K562 (cell line): ENCODE measurements around the gene PODXL2. TPM values are rescaled to one million over a fixed set of nuclear protein-coding genes. Genes with fewer than 3 reads are reported as not detected.

Experiments used
- BCOR ChIP-seq: fragments of 450-650 bp; IDR thresholded peaks from 2 replicates; pipeline ENCODE4 v1.6.1; 2016
- PBX2 ChIP-seq, 2 experiments: IDR thresholded peaks in 1 of 2; conservative IDR thresholded peaks in 1 of 2; 2 replicates each; pipeline ENCODE4 v1.6.1; 2016; ENCODE audit warnings: low read depth in 2 of 2, mild to moderate bottlenecking in 1 of 2, missing compliant biosample characterization in 1 of 2, missing genetic modification characterization in 1 of 2, moderate library complexity in 1 of 2
- PRDM10 ChIP-seq: fragments of 450-650 bp; IDR thresholded peaks from 2 replicates; pipeline ENCODE4 v1.6.1; 2018; ENCODE audit not compliant: partially characterized antibody
- polyA plus RNA-seq, 8 experiments: library from polyadenylated mRNA; depleted of rRNA in 4 of 8; stranded (reverse) in 5 of 8; unstranded in 3 of 8; fragments of >200 nt; fragmentation: Nextera tagmentation in 2 of 8; fragmentation: Illumina TruSeq in 1 of 8; extraction: Ambion mirVana in 2 of 8; extraction: Trizol in 1 of 8; gene quantifications; 2 replicates each; pipeline versions ENCODE4 v1.2.1 to v1.2.3, GENCODE V29; 2011 to 2014; ENCODE audit warnings: inconsistent platforms in 1 of 8, missing spikeins in 1 of 8
- total RNA-seq, 7 experiments: library from RNA; depleted of rRNA in 6 of 7; stranded (reverse); fragments of >200 nt in 6 of 7; fragmentation: Illumina TruSeq in 2 of 7; extraction: Trizol in 2 of 7; gene quantifications; 2 replicates each; pipeline versions ENCODE4 v1.2.1 to v1.2.3, GENCODE V29; 2011 to 2021; ENCODE audit warnings: low replicate concordance in 1 of 7

PODXL2 gene
- total and polyA plus RNA-seq, 9 of the 15 experiments (the other 6 are each of a cell fraction or from before 2014, with no cell fraction given): 0.03 to 52.5 (median 21.9) TPM

DNA sequence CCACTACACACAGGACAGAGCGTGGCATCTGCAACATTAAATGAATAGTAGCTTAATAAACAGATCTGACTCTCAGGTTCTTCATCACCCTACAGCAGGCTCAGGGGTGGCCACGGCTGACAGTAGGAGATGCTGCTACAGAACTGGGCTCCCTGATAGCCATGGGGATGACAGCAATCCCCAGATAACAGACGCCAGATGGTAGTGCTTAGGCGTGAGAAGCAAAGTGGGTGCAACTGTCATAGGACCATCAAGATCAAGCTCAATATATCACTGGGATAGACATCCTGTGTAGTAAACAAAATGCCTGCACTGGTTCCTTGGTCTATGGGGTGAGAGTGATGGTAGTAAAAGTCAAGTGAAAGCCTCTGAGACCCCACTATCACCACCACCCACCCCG lies 35.8 kb upstream of the PODXL2 start (continued):
- TF ChIP-seq PRDM10: peak; percentile 80
- TF ChIP-seq PBX2 (CRISPR knock-in tag; IDR thresholded peaks at IDR 0.05; ENCODE audit: low read depth): no peak
- peak; percentile 62 for TF ChIP-seq PBX2 (tag; conservative IDR thresholded peaks at IDR 0.05; ENCODE audit: low read depth)
- TF ChIP-seq BCOR: no peak
